GM12865 (cell line): ENCODE measurements around the gene LAMA2.
"Not testable (repeated sequence)": the region's sequence is repeated elsewhere in the genome, so short reads cannot be mapped to it uniquely, and the experiment has no call there.

ENCODE experiments used
- DNase-seq: peaks from one replicate; pipeline ENCODE4 v3.0.0; 2010; ENCODE audit warnings: low read depth
- H3K4me3 ChIP-seq: 2 replicates; pipeline ENCODE4 v1.5.1; 2011; ENCODE audit warnings: mild to moderate bottlenecking, low read depth, low read length, control low read depth
- CTCF ChIP-seq: IDR thresholded peaks from 2 replicates; pipeline ENCODE4 v1.5.1; 2011; ENCODE audit warnings: low read length, control low read depth, low read depth, inconsistent platforms; ENCODE audit not compliant: insufficient read depth; ENCODE audit errors: missing control alignments

The LAMA2 gene

DNA sequence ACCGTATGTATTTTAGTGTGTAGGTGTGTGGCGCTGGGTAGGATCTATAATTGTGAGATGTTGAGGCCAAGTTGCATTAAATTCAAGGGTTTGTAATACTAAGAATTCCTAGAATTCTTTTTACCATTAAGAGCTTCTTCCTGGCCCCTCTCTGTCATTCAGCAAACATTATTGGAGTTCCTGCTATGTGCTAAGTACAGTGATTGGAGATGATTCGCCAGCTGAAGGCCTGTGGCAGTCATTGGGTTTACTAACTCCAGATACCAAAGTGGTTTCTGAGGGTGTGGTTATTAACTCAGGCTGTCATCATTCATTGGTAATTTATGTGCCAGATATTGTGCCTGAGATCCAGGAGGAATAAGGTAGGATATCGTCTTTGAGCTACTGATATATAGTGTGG, 167.1 kb downstream of the LAMA2 start:
- no peak for TF ChIP-seq CTCF

GRCh38 chr6:129053143-129053542, 170.2 kb downstream of the LAMA2 start:
- not testable (repeated sequence) for DNase-seq, H3K4me3 ChIP-seq

More for the DNA sequence above, 167.1 kb downstream of the LAMA2 start:
- no peak for DNase-seq
- H3K4me3 ChIP-seq = no peak overlapping the region

DNA sequence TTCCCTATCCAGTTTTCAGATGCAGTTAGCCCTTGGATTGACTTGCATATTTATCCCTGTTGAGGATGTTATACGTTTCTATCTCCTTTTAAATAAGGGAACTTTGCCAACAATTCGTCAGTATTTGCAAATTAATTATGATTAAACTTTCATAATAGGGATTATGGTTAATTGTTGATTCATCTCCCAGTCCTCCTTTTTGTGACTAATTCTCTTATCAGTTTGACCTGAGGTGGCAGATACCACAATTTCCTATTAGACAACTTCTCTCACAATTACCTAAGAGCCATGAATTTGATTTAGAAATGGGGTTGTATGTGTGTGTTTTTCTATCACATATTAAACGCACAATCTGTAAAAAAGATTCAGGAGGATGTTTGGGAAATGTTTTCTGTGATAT, 172.9 kb downstream of the LAMA2 start:
- DNase-seq = no peak
- no peak overlapping the region for H3K4me3 ChIP-seq
- TF ChIP-seq CTCF = no peak

- DNase-seq = no peak
- no peak overlapping the region for H3K4me3 ChIP-seq
- no peak for TF ChIP-seq CTCF
These were observed 176.7 kb downstream of the LAMA2 start for GRCh38 chr6:129059650-129060049.

DNA sequence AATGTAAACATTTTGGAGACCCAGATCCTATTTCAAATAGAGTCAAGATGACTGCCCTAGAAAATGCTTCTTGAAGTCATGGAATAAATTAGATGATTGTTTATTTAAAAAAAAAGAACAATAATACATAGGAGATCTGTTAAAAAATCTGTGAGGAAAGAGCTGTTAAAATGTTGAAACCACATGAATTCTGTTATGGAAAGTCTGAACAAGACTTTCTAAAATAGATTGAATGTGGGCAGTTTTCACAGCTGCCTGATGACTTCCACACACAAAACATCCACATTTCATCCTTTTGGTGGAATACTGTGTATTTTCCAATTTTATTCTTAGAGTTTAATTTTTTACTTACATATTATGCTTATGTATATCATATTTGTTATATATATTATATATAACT, 186.1 kb downstream of the LAMA2 start:
- H3K4me3 ChIP-seq = no peak overlapping the region
- no peak for DNase-seq
- no peak for TF ChIP-seq CTCF

GRCh38 chr6:129073051-129073450, 190.1 kb downstream of the LAMA2 start:
- no peak for TF ChIP-seq CTCF
- DNase-seq = no peak

DNA sequence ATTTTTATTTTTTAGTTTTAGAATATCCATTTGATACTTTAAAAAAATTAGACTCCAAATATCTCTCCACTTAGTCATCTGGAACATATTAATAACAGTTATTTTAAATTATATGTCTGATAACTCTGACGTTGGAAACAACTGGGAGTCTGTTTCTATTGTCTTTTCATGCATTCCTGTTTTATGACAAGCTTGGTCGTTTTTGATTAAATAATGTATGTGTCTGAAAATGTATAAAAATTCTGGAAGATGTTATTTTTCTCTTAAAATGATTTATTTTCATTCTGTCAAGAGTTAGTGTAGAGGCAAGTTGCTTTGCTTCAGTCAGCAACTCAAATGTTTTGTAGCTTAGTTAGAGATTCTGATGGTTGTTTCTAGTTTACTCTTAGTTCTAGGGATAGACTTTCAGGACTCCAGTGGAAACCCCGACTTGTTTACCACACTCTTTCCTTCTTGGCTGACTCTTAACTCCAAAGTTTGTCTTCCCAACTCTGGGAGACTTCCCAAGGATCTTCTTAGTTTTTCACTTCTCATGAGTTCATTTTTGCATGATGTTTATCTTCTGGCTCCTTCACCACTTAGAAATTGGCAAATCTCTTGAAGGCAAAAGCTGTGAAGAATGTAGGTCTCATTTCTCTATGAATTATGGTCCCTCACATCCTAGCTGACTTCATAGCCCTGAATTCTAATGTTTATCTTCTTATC, 190.9 kb downstream of the LAMA2 start:
- no peak overlapping the region for H3K4me3 ChIP-seq
- TF ChIP-seq CTCF = no peak
- no peak for DNase-seq

More at GRCh38 chr6:129073051-129073450, 190.1 kb downstream of the LAMA2 start:
- H3K4me3 ChIP-seq = no peak overlapping the region

GRCh38 chr6:129084406-129084805, 201.5 kb downstream of the LAMA2 start:
- no peak for DNase-seq
- no peak overlapping the region for H3K4me3 ChIP-seq
- no peak for TF ChIP-seq CTCF

- not testable (repeated sequence) for H3K4me3 ChIP-seq, DNase-seq
These were observed 205.5 kb downstream of the LAMA2 start for GRCh38 chr6:129088481-129088880.
